Endothelial cell of umbilical vein (primary cell): ENCODE results near the gene JPH3.

Experiments
- JUN ChIP-seq: IDR thresholded peaks from 2 replicates; pipeline ENCODE4 v1.6.1; 2011; ENCODE audit warnings: borderline replicate concordance, low read depth; ENCODE audit not compliant: insufficient read length, insufficient read depth
- POLR2AphosphoS5 ChIP-seq: IDR thresholded peaks from 2 replicates; pipeline ENCODE4 v1.6.1; 2012; ENCODE audit warnings: low read depth, mild to moderate bottlenecking, control low read depth, low read length, moderate library complexity; ENCODE audit not compliant: insufficient read depth

GRCh38 chr16:87701078-87701460 is 98.8 kb downstream of the JPH3 start:
- no peak for TF ChIP-seq JUN
- no peak for TF ChIP-seq POLR2AphosphoS5
